ENCODE measurements around the gene CAMTA1.

CAMTA1 gene

GRCh38 chr1:7356079-7356478 is 570.8 kb downstream of the CAMTA1 start:
- no peak for FAIRE-seq
- DNase-seq (ENCODE audit: low spot score), result no peak

- no peak for DNase-seq (ENCODE audit: low spot score)
Observed at GRCh38 chr1:7358425-7358824, 573.2 kb downstream of the CAMTA1 start.

GRCh38 chr1:7360526-7360925 is 575.3 kb downstream of the CAMTA1 start:
- no peak for DNase-seq (ENCODE audit: low spot score)
- no peak for FAIRE-seq

More at GRCh38 chr1:7358425-7358824, 573.2 kb downstream of the CAMTA1 start:
- FAIRE-seq, result no peak

GRCh38 chr1:7362947-7363346 is 577.7 kb downstream of the CAMTA1 start:
- FAIRE-seq (no peak), DNase-seq (ENCODE audit: low spot score) (no peak)

- FAIRE-seq, result no peak
- no peak for DNase-seq (ENCODE audit: low spot score)
Observed at GRCh38 chr1:7363450-7363849, 578.2 kb downstream of the CAMTA1 start.

- DNase-seq (ENCODE audit: low spot score) (no peak), FAIRE-seq (no peak)
Observed at GRCh38 chr1:7365706-7366105, 580.5 kb downstream of the CAMTA1 start.

GRCh38 chr1:7366286-7366954 is 581.2 kb downstream of the CAMTA1 start:
- FAIRE-seq (no peak), DNase-seq (ENCODE audit: low spot score) (no peak)

GRCh38 chr1:7366955-7367665 is 581.9 kb downstream of the CAMTA1 start:
- DNase-seq (ENCODE audit: low spot score) (no peak), FAIRE-seq (no peak)

GRCh38 chr1:7369866-7370265 is 584.6 kb downstream of the CAMTA1 start:
- FAIRE-seq, result no peak
- DNase-seq (ENCODE audit: low spot score), result no peak

- no peak for FAIRE-seq
Observed at GRCh38 chr1:7371926-7372325, 586.7 kb downstream of the CAMTA1 start.

GRCh38 chr1:7372477-7373120 is 587.3 kb downstream of the CAMTA1 start:
- no peak for FAIRE-seq
- no peak for DNase-seq (ENCODE audit: low spot score)

More at GRCh38 chr1:7371926-7372325, 586.7 kb downstream of the CAMTA1 start:
- DNase-seq (ENCODE audit: low spot score), result no peak

GRCh38 chr1:7373251-7373650 is 588.0 kb downstream of the CAMTA1 start:
- FAIRE-seq, result no peak
- DNase-seq (ENCODE audit: low spot score), result no peak

GRCh38 chr1:7373876-7374562 is 588.8 kb downstream of the CAMTA1 start:
- FAIRE-seq, result no peak

GRCh38 chr1:7374563-7375160 is 589.4 kb downstream of the CAMTA1 start:
- FAIRE-seq, result no peak

More at GRCh38 chr1:7373876-7374562, 588.8 kb downstream of the CAMTA1 start:
- no peak for DNase-seq (ENCODE audit: low spot score)

GRCh38 chr1:7375329-7375728 is 590.1 kb downstream of the CAMTA1 start:
- FAIRE-seq (no peak), DNase-seq (ENCODE audit: low spot score) (no peak)

More at GRCh38 chr1:7374563-7375160, 589.4 kb downstream of the CAMTA1 start:
- no peak for DNase-seq (ENCODE audit: low spot score)

- DNase-seq (ENCODE audit: low spot score), result no peak
- FAIRE-seq, result no peak
Observed at GRCh38 chr1:7375781-7376660, 590.8 kb downstream of the CAMTA1 start.

GRCh38 chr1:7376676-7377075 is 591.4 kb downstream of the CAMTA1 start:
- no peak for FAIRE-seq
- DNase-seq (ENCODE audit: low spot score), result no peak

GRCh38 chr1:7378346-7379130 is 593.3 kb downstream of the CAMTA1 start:
- no peak for DNase-seq (ENCODE audit: low spot score)
- FAIRE-seq, result no peak

- FAIRE-seq, result no peak
Observed at GRCh38 chr1:7379441-7379971, 594.3 kb downstream of the CAMTA1 start.

More at GRCh38 chr1:7379441-7379971, 594.3 kb downstream of the CAMTA1 start:
- peak; percentile 30 for DNase-seq (ENCODE audit: low spot score)
